SJSA1 (cell line): Measurements from ENCODE around the gene HTR2C. TPM values are rescaled to one million over a fixed set of nuclear protein-coding genes. Genes with fewer than 3 reads are reported as not detected.
"Not testable (repeated sequence)": the region's sequence is repeated elsewhere in the genome, so short reads cannot be mapped to it uniquely, and the experiment has no call there.

Experiments used
- DNase-seq, 2 experiments: peaks; one replicate each; pipeline ENCODE4 v3.0.0-alpha.2; 2015 to 2020; ENCODE audit warnings: low spot score in 2 of 2, low read depth in 1 of 2
- H3K27ac ChIP-seq: fragments of 250-450 bp; sonication (Bioruptor Pico); 2 replicates; pipeline ENCODE4 v1.5.1; 2020; ENCODE audit warnings: mild to moderate bottlenecking, moderate library complexity
- H3K27me3 ChIP-seq: fragments of 250-450 bp; sonication (Bioruptor Pico); replicated peaks from 2 replicates; pipeline ENCODE4 v1.5.1; 2020; ENCODE audit warnings: mild to moderate bottlenecking, moderate library complexity
- H3K36me3 ChIP-seq: fragments of 250-450 bp; sonication (Bioruptor Pico); 2 replicates; pipeline ENCODE4 v1.5.1; 2020; ENCODE audit warnings: mild to moderate bottlenecking
- H3K4me1 ChIP-seq: fragments of 250-450 bp; sonication (Bioruptor Pico); replicated peaks from 2 replicates; pipeline ENCODE4 v1.6.1; 2021; ENCODE audit warnings: mild to moderate bottlenecking
- H3K4me3 ChIP-seq: fragments of 250-450 bp; sonication (Bioruptor Pico); 2 replicates; pipeline ENCODE4 v1.5.1; 2020; ENCODE audit warnings: mild to moderate bottlenecking
- H3K9me3 ChIP-seq: fragments of 250-450 bp; sonication (Bioruptor Pico); replicated peaks from 2 replicates; pipeline ENCODE4 v1.5.1; 2020; ENCODE audit warnings: mild to moderate bottlenecking
- total RNA-seq: library from RNA; depleted of rRNA; stranded (reverse); fragments of >200 nt; shearing (Covaris generic); gene quantifications from 2 replicates; pipeline ENCODE4 v1.2.3, GENCODE V29; 2014; rRNA removed

The HTR2C gene
- not detected in 2 replicates for total RNA-seq

DNA sequence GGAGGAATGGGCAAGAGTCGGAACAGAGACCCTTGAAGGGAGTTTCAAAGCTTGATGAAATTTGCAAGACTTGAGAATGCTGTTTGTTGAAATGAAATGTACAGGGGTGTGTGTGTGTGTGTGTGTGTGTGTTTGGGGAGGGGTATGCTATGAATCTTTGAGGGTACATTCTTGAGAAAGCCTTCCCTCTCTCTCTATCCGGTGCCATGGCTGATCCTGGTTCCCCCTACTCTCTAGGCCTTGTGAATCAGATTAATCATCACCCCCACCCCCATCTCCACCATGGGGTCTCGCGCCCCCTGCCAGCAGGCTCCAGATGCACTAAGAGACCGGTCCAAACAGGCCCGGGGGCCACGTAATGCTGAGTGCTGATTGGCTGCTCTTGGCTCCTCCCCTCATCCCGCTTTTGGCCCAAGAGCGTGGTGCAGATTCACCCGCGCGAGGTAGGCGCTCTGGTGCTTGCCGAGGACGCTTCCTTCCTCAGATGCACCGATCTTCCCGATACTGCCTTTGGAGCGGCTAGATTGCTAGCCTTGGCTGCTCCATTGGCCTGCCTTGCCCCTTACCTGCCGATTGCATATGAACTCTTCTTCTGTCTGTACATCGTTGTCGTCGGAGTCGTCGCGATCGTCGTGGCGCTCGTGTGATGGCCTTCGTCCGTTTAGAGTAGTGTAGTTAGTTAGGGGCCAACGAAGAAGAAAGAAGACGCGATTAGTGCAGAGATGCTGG lies at the start of gene HTR2C:
Gene HTR2C, plus strand, starts transcription at position 441 of the 729 bp plus-strand sequence. CDS start 142,851 bp downstream, outside the sequence.
- H3K27me3 ChIP-seq = no peaks in the 10 kb centered on the region
- H3K4me1 ChIP-seq = no peaks in the 10 kb centered on the region
- H3K4me3 ChIP-seq = no peak within 1 kb of the TSS

DNA sequence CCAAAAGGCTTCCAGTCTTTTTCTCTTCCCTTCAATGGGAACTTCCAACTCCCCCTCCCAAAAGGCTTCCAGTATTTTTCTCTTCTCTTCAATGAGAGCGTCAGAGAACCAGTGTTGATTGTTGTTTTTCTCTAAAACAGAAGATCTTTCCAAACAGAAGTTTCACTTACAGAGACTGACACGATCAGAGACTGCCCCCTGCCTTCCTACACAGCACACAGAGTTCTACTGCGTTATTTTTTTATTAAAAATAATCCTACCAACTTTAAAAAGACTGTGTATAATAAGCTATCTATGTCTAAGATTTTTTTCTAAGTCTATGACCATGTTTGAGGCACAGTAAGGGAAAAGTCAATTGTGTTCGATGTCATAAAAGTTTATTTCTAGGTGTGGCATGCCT lies 3.5 kb upstream of the HTR2C start:
- Histone ChIP-seq H3K4me1 (no peaks in the 10 kb centered on the region), H3K27me3 (no peaks in the 10 kb centered on the region), H3K4me3 (no peak overlapping the region), H3K36me3 (no peaks in the 10 kb centered on the region), H3K27ac (no peak overlapping the region), H3K9me3 (no peaks in the 10 kb centered on the region)
- no peak for DNase-seq

More for the DNA sequence above, at the start of gene HTR2C:
- H3K36me3 ChIP-seq = no peaks in the 10 kb centered on the region
- H3K9me3 ChIP-seq = no peaks in the 10 kb centered on the region
- no peak within 1 kb of the TSS for H3K27ac ChIP-seq
- no peak for DNase-seq

DNA sequence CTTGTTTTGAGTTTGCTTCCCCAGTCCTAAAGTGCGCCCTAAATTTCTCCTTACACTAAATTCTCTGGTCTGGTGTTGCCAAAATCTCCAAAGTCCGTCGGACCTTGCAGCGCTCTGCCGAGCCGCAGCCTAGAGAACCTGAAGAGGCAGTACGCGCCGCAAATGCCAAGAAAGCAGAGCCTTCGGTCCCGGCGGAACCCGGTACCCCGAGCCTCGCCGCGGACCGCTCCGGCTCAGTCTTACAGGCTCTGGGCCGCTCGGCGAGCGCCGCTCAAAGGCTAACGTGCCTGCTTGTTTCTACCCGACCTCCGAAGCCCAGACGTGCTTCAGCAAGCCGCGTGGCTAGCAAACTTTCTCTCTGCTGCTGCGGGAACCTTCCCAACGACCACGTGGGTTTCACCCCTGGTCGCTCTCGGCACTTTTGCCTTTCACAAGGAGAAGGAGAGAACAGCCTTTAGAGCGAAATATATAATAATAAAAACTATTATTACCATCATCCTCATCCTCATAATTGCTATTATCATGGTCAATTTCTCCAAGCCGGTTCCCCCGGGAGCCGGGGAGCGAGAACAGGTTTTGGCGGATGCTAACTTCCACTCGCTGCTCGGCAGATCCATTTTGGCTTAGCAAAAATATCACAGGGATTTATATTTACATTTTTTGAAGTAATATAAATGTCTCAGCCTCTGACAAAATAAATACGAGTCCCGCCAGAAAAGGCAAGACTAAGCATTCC lies 2.2 kb upstream of the HTR2C start:
- no peaks in the 10 kb centered on the region for H3K36me3 ChIP-seq
- H3K27me3 ChIP-seq = no peaks in the 10 kb centered on the region
- no peak overlapping the region for H3K27ac ChIP-seq
- DNase-seq = no peak
- no peaks in the 10 kb centered on the region for H3K4me1 ChIP-seq
- no peaks in the 10 kb centered on the region for H3K9me3 ChIP-seq
- H3K4me3 ChIP-seq = no peak overlapping the region

DNA sequence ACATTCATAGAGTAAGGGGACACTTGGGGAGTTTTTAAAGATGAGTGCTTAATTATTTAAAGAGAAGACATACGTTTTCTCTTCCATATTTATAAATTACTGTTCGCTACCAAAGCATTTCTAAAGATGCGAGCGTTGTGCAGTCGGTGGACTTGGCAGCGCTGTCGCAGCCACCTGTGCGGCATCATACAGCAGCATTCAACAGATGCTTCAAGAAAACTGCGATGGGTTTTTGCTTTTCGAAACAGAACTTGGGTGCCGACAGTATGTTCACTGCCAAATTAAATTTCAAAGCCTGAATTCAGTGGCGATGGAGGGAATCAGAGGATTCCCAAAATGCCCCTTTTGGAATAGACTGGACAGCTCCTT lies 1.6 kb upstream of the HTR2C start:
- Histone ChIP-seq H3K9me3 (no peaks in the 10 kb centered on the region), H3K4me1 (no peaks in the 10 kb centered on the region), H3K27me3 (no peaks in the 10 kb centered on the region), H3K27ac (no peak overlapping the region), H3K36me3 (no peaks in the 10 kb centered on the region), H3K4me3 (no peak overlapping the region)
- DNase-seq = no peak

DNA sequence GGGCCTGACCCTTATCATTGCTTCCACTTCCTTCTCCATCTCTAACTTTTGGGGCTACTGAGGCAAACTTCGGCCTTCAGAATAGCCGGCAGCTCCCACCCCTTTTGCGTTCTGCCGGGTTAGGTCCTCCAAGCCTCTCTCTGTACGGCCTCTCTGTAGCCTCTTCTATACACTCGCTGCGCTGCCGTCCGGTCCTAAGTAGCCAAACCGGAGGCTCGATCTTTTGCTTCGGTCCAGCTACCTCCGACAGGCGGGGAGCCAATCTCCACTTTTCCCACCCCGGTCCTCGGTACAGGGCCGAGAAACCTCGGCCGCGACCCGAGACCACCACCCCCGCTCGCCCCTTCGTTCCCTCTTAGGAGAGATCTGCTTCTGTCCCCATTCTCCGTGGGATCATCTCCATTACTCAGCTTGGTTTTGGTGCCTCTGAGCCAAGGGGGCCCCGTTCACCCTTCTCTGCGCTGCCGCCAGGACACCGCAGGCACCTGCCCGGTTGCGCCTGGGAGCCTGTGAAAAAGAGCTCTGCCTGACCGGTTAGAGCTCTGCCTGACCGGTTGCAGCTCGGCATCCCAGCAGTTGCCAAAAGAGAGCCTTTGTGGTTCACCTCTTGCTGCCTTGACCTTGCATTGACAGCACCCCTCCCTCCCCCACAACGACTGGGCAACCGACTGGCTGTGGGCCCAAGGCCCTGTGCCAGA lies 1.0 kb upstream of the HTR2C start:
- no peak for DNase-seq
- Histone ChIP-seq H3K9me3 (no peaks in the 10 kb centered on the region), H3K4me1 (no peaks in the 10 kb centered on the region), H3K4me3 (no peak overlapping the region), H3K36me3 (no peaks in the 10 kb centered on the region), H3K27me3 (no peaks in the 10 kb centered on the region), H3K27ac (no peak overlapping the region)

DNA sequence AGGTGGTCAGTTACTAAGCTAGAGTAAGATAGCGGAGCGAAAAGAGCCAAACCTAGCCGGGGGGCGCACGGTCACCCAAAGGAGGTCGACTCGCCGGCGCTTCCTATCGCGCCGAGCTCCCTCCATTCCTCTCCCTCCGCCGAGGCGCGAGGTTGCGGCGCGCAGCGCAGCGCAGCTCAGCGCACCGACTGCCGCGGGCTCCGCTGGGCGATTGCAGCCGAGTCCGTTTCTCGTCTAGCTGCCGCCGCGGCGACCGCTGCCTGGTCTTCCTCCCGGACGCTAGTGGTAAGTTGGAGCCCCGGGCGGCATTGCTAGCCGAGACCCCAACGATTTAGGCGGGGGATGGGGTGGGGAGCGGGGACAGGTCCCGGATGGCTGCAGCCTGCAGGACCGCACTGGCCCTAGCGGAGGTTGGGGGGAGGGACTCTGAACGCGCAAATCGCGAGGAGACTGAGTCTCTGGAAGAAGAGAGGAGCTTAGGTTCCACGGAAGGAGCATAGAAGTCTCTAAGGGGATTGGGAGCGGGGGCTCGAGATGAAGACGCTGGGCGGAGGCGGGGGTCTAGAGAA lies 573 bp downstream of the HTR2C start:
- Histone ChIP-seq H3K27ac (no peak overlapping the region), H3K4me3 (no peak overlapping the region), H3K4me1 (no peaks in the 10 kb centered on the region), H3K27me3 (no peaks in the 10 kb centered on the region), H3K9me3 (no peaks in the 10 kb centered on the region), H3K36me3 (no peaks in the 10 kb centered on the region)
- no peak for DNase-seq

DNA sequence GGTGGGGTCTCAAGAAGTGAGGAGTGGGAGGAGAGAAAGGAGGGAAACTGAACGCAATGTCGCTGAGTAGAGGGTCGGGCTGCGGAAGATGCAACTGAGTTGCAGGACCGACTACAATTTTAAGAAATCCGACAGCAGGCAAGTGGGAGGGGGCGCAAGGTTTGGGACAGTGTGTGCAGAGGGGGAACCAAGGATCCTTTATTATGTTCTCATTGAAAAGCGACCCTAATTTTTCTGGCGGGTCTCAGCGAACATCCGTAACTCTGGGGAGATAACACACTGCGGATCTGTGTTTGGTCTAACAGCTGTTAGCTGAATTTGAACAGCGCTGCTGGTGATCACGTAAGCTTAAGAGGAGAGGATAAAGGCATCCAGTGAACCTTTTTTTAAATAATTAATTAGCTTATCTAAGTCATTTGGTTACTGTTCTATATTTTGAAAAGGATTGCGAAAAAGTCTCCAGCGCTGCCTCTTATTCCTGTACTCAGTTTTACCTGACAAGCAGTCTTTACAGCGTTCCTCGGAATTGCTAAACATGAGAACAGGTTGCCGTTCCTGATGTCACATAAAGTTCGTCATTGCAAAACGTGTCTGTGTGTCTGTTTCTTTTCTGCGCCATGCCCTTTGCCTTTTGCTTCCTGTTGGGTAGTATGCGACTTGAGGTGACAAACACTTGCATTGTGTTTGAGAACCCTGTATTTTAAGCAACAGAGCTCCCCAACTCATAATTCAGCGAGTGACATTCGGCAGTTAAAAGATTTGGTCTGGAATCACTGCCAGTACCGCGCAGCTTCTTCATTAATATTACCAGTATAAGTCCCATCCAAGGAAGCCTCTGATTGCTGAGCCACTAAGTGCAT lies 1.3 kb downstream of the HTR2C start:
- no peak overlapping the region for H3K4me3 ChIP-seq
- H3K27ac ChIP-seq = no peak overlapping the region
- H3K27me3 ChIP-seq = no peaks in the 10 kb centered on the region
- H3K9me3 ChIP-seq = no peaks in the 10 kb centered on the region
- DNase-seq = no peak
- H3K36me3 ChIP-seq = no peaks in the 10 kb centered on the region
- no peaks in the 10 kb centered on the region for H3K4me1 ChIP-seq

DNA sequence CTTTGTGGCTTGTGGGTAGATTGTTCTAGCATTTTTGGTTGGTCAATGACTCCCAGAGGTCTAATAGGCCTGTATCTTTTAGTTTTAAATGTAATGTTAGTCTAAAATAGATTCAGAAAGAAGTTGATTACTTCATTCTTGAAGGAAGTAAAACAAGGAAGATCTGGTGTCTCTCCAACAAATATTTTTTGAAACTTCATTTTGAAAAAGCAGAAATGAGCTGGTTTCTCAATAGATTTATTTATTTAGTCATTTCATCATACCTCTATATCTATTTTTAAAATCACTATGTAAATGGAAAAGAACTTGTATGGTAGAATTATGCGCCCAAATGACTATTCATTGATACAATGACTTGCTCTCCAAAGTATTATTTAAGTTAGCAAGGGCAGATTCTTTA lies 7.2 kb downstream of the HTR2C start:
- Histone ChIP-seq H3K27ac (no peak overlapping the region), H3K27me3 (no peaks in the 10 kb centered on the region), H3K9me3 (no peaks in the 10 kb centered on the region), H3K4me3 (no peak overlapping the region), H3K4me1 (no peaks in the 10 kb centered on the region), H3K36me3 (no peaks in the 10 kb centered on the region)
- DNase-seq = no peak

DNA sequence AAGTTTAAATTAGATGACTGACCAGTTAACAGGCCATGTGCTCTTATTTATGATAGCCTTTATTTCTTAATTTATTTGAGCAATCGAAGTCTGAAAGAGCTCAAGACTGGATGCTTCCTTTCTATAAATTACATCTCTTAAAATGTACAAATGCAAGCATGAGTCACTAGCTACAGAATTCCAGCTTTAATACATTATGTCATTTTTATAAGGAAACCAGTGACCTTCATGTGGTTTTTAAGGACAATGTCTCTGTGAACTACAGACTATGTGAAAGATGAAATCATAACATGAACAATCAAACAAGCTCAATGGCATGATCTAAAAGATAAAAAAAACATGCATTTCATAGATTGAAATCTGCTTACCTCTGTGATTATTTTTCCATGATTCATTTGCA lies 15.4 kb downstream of the HTR2C start:
- Histone ChIP-seq H3K27ac (no peak overlapping the region), H3K36me3 (no peaks in the 10 kb centered on the region)

DNA sequence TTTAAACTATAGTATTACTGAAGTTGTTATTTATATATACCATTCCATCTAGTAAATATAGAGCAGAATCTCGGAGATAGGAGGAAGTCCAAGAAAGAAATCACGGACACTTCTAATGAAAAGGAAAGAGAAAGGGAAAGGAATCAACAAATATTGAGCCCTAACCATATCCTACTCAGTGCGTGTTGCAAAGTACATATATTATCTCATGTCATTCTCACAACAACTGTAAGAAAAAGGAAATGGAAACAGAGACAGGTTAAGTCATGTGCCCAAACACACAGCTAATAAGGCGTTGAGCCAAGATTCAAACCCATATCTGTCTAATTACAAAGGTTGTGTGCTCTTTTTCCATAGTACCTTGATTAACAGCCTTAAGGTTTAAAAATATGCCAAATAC lies 16.0 kb downstream of the HTR2C start:
- no peak overlapping the region for H3K27ac ChIP-seq
- no peak for DNase-seq
- no peaks in the 10 kb centered on the region for H3K4me1 ChIP-seq
- H3K4me3 ChIP-seq = no peak overlapping the region
- no peaks in the 10 kb centered on the region for H3K36me3 ChIP-seq
- H3K9me3 ChIP-seq = no peaks in the 10 kb centered on the region
- H3K27me3 ChIP-seq = no peaks in the 10 kb centered on the region

More for the DNA sequence above, 15.4 kb downstream of the HTR2C start:
- no peak overlapping the region for H3K4me3 ChIP-seq
- no peaks in the 10 kb centered on the region for H3K9me3 ChIP-seq
- no peak for DNase-seq
- H3K27me3 ChIP-seq = no peaks in the 10 kb centered on the region
- H3K4me1 ChIP-seq = no peaks in the 10 kb centered on the region

DNA sequence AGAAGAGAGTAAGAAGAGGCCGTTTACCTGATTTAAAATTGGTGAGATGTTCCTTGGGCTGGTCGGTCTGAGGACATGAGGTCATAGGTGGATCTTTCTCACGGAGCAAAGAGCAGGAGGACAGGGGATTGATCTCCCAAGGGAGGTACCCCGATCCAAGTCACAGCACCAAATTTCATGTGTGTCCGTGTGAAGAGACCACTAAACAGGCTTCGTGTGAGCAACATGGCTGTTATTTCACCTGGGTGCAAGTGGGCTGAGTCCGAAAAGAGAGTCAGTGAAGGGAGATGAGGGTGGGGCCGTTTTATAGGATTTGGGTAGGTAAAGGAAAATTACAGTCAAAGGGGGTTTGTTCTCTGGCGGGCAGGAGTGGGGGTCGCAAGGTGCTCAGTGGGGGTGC lies 22.7 kb downstream of the HTR2C start:
- not testable (repeated sequence) for H3K27me3 ChIP-seq, DNase-seq, H3K9me3 ChIP-seq, H3K36me3 ChIP-seq, H3K4me1 ChIP-seq, H3K27ac ChIP-seq, H3K4me3 ChIP-seq

DNA sequence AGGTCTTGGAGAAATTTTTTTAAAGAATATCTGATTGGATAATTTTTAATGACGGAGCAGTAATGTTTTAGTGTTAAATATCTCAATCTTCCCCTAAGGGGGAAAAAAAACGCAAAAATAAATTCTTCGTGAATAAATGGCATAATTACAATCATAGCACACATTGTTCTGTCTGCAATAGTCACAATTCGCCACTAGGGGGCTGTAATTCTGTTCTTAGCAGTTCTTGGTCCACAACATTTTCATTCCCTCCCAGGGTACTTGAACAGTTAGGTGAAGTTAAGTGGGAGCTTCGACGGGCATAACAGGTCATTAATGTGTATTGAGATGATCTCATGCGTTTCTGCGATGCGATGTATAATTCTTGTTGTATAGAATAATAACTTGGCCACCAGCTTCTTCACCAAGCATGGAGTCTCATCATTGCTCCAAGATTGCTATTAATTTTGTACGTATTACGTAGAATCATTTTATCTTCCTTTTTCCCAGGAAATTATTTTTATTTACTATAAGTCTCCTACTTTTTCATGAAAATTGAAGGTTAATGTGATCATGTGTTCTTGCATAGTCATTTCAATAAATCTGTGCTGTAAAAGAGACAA lies 27.2 kb downstream of the HTR2C start:
- H3K9me3 ChIP-seq = no peaks in the 10 kb centered on the region
- DNase-seq = peak in 1 of 2 experiments; percentile 1
- no peak overlapping the region for H3K4me3 ChIP-seq
- H3K4me1 ChIP-seq = no peaks in the 10 kb centered on the region
- H3K27me3 ChIP-seq = no peaks in the 10 kb centered on the region
- H3K36me3 ChIP-seq = no peaks in the 10 kb centered on the region
- no peak overlapping the region for H3K27ac ChIP-seq

DNA sequence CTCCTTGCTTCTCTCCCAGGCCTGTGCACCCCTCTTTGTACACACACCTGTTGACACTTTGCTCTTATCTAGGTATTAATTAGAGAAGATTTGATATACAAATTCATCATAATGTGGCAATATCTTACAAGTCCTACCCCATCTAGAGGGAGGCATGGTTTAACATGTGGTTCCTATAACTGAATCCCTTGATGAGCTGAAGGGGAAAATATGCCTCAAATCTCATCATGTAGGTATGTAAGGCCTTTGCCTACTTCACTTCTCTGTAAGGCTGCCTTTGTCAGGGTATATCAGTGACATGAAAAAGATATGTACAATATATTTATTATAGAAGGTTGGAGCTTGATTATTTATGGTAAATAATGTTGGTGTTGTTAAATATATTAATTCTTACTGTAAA lies 31.9 kb downstream of the HTR2C start:
- no peak overlapping the region for H3K27ac ChIP-seq
- no peak overlapping the region for H3K4me3 ChIP-seq
- H3K36me3 ChIP-seq = no peaks in the 10 kb centered on the region
- no peaks in the 10 kb centered on the region for H3K9me3 ChIP-seq
- H3K4me1 ChIP-seq = no peaks in the 10 kb centered on the region
- no peaks in the 10 kb centered on the region for H3K27me3 ChIP-seq
- no peak for DNase-seq
